Heart left ventricle (tissue), 16 donors: ENCODE data around the gene PLCB1. TPM values are rescaled to one million over a fixed set of nuclear protein-coding genes. Genes with fewer than 3 reads are reported as not detected.

ENCODE experiments used
- ATAC-seq, 4 donors: fragments of 200-7000 bp; cut with Tn5 transposase; one replicate each; pipeline ENCODE4 v1.9.1; 2020 to 2022; ENCODE audit warnings: moderate library complexity in 4 of 4, mild to moderate bottlenecking in 3 of 4, moderate number of reproducible peaks in 1 of 4
- DNase-seq, 5 donors: peaks; one replicate each; pipeline ENCODE4 v3.0.0-alpha.2; 2020
- H3K27ac ChIP-seq, 12 donors: fragments of 200-600 bp; sonication (generic) in 4 of 12; one replicate each; pipeline versions ENCODE4 v1.5.0 to v1.8.0; 2016 to 2022; ENCODE audit warnings: mild to moderate bottlenecking in 2 of 12
- H3K27me3 ChIP-seq, 9 donors: fragments of 200-600 bp; sonication (generic) in 2 of 9; one replicate each; pipeline versions ENCODE4 v1.5.1 to v1.8.0; 2016 to 2022; ENCODE audit warnings: mild to moderate bottlenecking in 3 of 9
- H3K36me3 ChIP-seq, 9 donors: fragments of 200-600 bp; sonication (generic) in 2 of 9; one replicate each; pipeline versions ENCODE4 v1.5.0 to v1.8.0; 2018 to 2022; ENCODE audit warnings: mild to moderate bottlenecking in 2 of 9
- H3K4me1 ChIP-seq, 12 donors: fragments of 200-600 bp; sonication (generic) in 4 of 12; one replicate each; pipeline versions ENCODE4 v1.5.0 to v1.8.0; 2016 to 2022; ENCODE audit warnings: mild to moderate bottlenecking in 3 of 12
- H3K4me3 ChIP-seq, 12 donors: fragments of 200-600 bp; sonication (generic) in 4 of 12; one replicate each; pipeline versions ENCODE4 v1.5.0 to v1.8.0; 2017 to 2022; ENCODE audit warnings: mild to moderate bottlenecking in 9 of 12, moderate library complexity in 4 of 12
- H3K9me3 ChIP-seq, 12 donors: fragments of 200-600 bp; sonication (generic) in 4 of 12; one replicate each; pipeline versions ENCODE4 v1.5.0 to v1.8.0; 2016 to 2022; ENCODE audit warnings: mild to moderate bottlenecking in 1 of 12
- CTCF ChIP-seq, 12 donors: fragments of 200-600 bp; sonication (generic) in 4 of 12; IDR thresholded peaks; one replicate each; pipeline versions ENCODE4 v1.5.0 to v1.8.0; 2018 to 2022; ENCODE audit warnings: antibody characterized with exemption in 12 of 12, mild to moderate bottlenecking in 5 of 12
- POLR2A ChIP-seq, 2 donors: fragments of 450-650 bp; IDR thresholded peaks; one replicate each; pipeline ENCODE4 v1.6.1; 2017; ENCODE audit warnings: antibody characterized with exemption in 2 of 2, mild to moderate bottlenecking in 2 of 2, moderate library complexity in 2 of 2
- WGBS, 4 donors: extraction: QIAGEN DNeasy Blood & Tissue Kit in 2 of 4; methylation state at CpG; one replicate each; pipeline versions ENCODE4 v1.1.5 to v1.1.7; 2013 to 2018; 5-methylcytosine and 5-hydroxymethylcytosine counted together
- intact Hi-C, 10 donors: fragments of 100-400 bp; cut with DNase I; formaldehyde crosslinking; loops; one replicate each; pipeline versions ENCODE4 v1.11.1 to v1.14.2; 2022
- polyA plus RNA-seq, 2 donors: library from polyadenylated mRNA; stranded (reverse); fragments of 200-250 nt; gene quantifications; one replicate each; pipeline ENCODE4 v1.2.3, GENCODE V29; 2013
- total RNA-seq, 9 donors: library from RNA; depleted of rRNA in 2 of 9; stranded (reverse); fragments of >200 nt in 2 of 9; fragmentation: NEBNext Ultra II Directional in 3 of 9; extraction: Animal tissue kit (Norgen Biotek cat#: 25700) in 3 of 9; gene quantifications; one replicate each; pipeline versions ENCODE4 v1.1.0 to v1.2.4, GENCODE V29; 2016 to 2023
- donor health status: ischemic (EF 13 %, LVEDD 7.1; RV severe dilation, severe dysfunction).
- donor health status: healthy with polysubstance abuse.
- donor health status: DM: no; HTN: yes; CAD: no.
- donor health status: DM: no; HTN: no; CAD: no.
- donor health status: ischemic (EF 25% LVEDD 6.9; RV normal size, moderate dysfunction).
- donor health status: ischemic (EF 25% LVEDD 5.7; RV mildly dilated, moderate dysfunction).
- donor health status: healthy.
- donor health status: DM: yes; HTN: yes; CAD: no.
- donor health status: ischemic (EF 35%, LVEDD 5.7; RV mildly dilated, moderate dysfunction).
- donor health status: nonischemic (EF 11% LVEDD 7.7; RV severe dilation, severe dysfunction).
- donor health status: DM: yes; HTN: yes; CAD: no.
- donor health status: PGD.
- donor health status: ischemic (EF 29% LVEDD 5.4; RV normal size, mild dysfunction).
- donor health status: nonischemic (EF 23%, LVEDD 6.1; RV moderate dilation, normal function).

The PLCB1 gene
- total and polyA plus RNA-seq, 11 donors: 2.5 to 12.1 (median 7.4) TPM

- WGBS, 4 donors: 78 to 89% (median 88%) methylated on average over 1 of the region's 1 CpG
- no peaks in the 10 kb centered on the region for H3K9me3 ChIP-seq
Observed at GRCh38 chr20:8530022-8530421, 398.0 kb downstream of the PLCB1 start.

GRCh38 chr20:8532169-8532568 lies 400.1 kb downstream of the PLCB1 start:
- H3K4me3 ChIP-seq: no peak overlapping the region
- no peak for DNase-seq
- no peak for ATAC-seq
- no peaks in the 10 kb centered on the region for H3K27me3 ChIP-seq
- H3K9me3 ChIP-seq: no peaks in the 10 kb centered on the region
- WGBS, 4 donors: 74 to 94% (median 80%) methylated on average over 3 of the region's 3 CpGs
- no peak overlapping the region for H3K27ac ChIP-seq
- peaks cover 0 to 11% (median 2%) of the 10 kb centered on the region in 12 donors for H3K4me1 ChIP-seq
- TF ChIP-seq POLR2A (IDR thresholded peaks at IDR 0.05) (no peak), CTCF (IDR thresholded peaks at IDR 0.05) (no peak)
- intact Hi-C loops: loop anchor here in 1 of 10 donors (10.0 kb wide), 1 partner anchor 137 kb away; no protein-coding TSS in a partner anchor
- H3K36me3 ChIP-seq: no peaks in the 10 kb centered on the region

More at GRCh38 chr20:8530022-8530421, 398.0 kb downstream of the PLCB1 start:
- Histone ChIP-seq H3K4me3 (no peak overlapping the region), H3K4me1 (peaks cover 0 to 11% (median 2%) of the 10 kb centered on the region in 12 donors), H3K27me3 (no peaks in the 10 kb centered on the region), H3K36me3 (no peaks in the 10 kb centered on the region), H3K27ac (no peak overlapping the region)
- intact Hi-C loops: loop anchor here in 1 of 10 donors (10.0 kb wide), 1 partner anchor 135 kb away; no protein-coding TSS in a partner anchor
- DNase-seq (no peak), ATAC-seq (no peak)
- TF ChIP-seq CTCF (IDR thresholded peaks at IDR 0.05) (no peak), POLR2A (IDR thresholded peaks at IDR 0.05) (no peak)

GRCh38 chr20:8534368-8535160 lies 402.5 kb downstream of the PLCB1 start:
- DNase-seq (no peak), ATAC-seq (no peak)
- H3K36me3 ChIP-seq: no peaks in the 10 kb centered on the region
- peaks cover 0 to 11% (median 0%) of the 10 kb centered on the region in 12 donors for H3K4me1 ChIP-seq
- H3K9me3 ChIP-seq: no peaks in the 10 kb centered on the region
- no peak overlapping the region for H3K27ac ChIP-seq
- no peak overlapping the region for H3K4me3 ChIP-seq
- TF ChIP-seq CTCF (IDR thresholded peaks at IDR 0.05) (no peak), POLR2A (IDR thresholded peaks at IDR 0.05) (no peak)
- intact Hi-C loops: loop anchor here in 1 of 10 donors (10.0 kb wide), 1 partner anchor 140 kb away; no protein-coding TSS in a partner anchor
- WGBS, 4 donors: 42 to 48% (median 45%) methylated on average over 5 of the region's 5 CpGs
- H3K27me3 ChIP-seq: no peaks in the 10 kb centered on the region
